T47D (cell line): Measurements from ENCODE around the gene PDE4D.
A peak's percentile ranks its signal among the peaks of the same experiment; 100 is the strongest.
"Not testable (repeated sequence)": the region's sequence is repeated elsewhere in the genome, so short reads cannot be mapped to it uniquely, and the experiment has no call there.

Experiments
- DNase-seq, 2 experiments: peaks; one replicate each; pipeline versions ENCODE4 v3.0.0 to v3.0.0-alpha.2; 2011 to 2012; ENCODE audit warnings: low read depth in 1 of 2, low spot score in 1 of 2
- JUND ChIP-seq: IDR thresholded peaks from 2 replicates; pipeline ENCODE4 v1.6.1; 2012; ENCODE audit warnings: low read depth
- in situ Hi-C: cut with HindIII; loops from 2 replicates; pipeline ENCODE4 v1.10.0; 2016; ENCODE audit warnings: low sequenced_read_pairs, low pct_unique_long_range_greater_than_20kb

Gene PDE4D

DNA sequence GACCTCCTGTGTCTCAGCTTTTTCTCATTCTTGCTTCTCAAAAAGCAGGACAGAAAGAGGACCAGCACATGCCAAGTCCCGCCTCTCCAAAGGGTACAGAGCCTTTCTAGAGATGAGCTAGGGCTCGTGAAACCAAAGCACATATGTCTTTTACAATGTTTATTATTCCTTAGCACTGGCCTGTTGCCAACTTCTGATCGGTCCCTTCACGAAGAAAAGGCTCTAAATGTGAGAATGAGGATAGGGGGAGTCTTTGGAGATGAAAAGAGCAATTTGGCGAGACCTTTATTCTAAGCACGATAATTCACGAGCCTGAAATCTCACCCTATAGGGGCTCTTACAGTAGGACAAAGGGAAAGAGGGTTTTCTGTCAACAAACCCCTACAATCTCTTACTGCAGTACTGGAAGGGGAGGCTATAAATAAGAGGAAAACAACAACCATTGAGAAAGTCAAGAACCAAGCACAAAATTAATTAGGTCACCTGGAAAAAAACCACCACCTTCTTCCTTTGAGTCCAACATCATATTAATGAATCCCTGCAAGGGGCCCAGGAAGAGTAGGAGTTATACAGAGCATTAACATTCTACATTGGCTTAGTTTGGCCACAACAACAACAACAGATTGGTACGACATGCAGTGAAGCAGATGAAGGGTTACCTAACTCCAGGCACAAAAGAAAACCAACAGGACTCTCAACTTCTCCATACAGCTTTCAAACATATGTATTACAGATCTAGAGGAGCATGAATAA lies 309.5 kb downstream of the PDE4D start:
- no peak for TF ChIP-seq JUND
- peak in 1 of 2 experiments; percentile 40 for DNase-seq
- in situ Hi-C loops = no loop called here

DNA sequence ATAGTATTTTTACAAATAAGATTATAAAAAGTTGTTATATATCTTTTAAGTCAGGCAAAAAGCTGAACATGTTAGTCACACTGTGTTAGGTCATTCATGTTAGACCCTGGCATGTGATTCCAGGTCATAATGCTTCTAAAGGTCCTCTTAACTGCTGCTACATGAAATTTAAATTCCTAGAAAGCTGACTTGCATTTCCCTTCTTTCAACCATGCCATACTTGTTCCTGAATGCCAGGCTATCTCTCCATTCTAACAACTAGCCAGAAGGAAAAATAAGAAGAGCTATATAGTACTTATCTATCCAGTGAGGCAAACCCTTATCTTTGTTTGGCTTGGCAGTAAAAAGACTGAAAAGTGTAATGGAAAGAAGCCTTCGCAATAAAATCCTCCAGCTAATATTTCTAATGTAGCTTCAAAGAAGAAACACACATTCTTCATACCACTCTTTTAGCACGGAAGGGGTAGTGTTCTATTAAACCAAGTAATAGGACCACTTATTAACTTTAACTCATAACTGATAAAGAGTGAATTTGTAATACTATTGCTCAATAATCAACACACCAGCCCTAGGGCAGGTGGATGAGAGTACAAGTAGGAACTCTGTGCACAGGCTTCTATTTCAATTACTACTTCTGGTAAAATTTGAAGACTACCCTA lies 310.2 kb downstream of the PDE4D start:
- in situ Hi-C loops = no loop called here
- no peak for DNase-seq
- TF ChIP-seq JUND = no peak

GRCh38 chr5:59582746-59583145 lies 310.8 kb downstream of the PDE4D start:
- TF ChIP-seq JUND = no peak
- in situ Hi-C loops = no loop called here
- no peak for DNase-seq

- no peak for DNase-seq
- TF ChIP-seq JUND = no peak
- in situ Hi-C loops = no loop called here
These were observed 313.7 kb downstream of the PDE4D start for GRCh38 chr5:59579824-59580167.

GRCh38 chr5:59579101-59579823 lies 314.3 kb downstream of the PDE4D start:
- no peak for DNase-seq
- in situ Hi-C loops = no loop called here
- no peak for TF ChIP-seq JUND

GRCh38 chr5:59577485-59577884 lies 316.0 kb downstream of the PDE4D start:
- in situ Hi-C loops = no loop called here
- DNase-seq = no peak
- TF ChIP-seq JUND = no peak

DNA sequence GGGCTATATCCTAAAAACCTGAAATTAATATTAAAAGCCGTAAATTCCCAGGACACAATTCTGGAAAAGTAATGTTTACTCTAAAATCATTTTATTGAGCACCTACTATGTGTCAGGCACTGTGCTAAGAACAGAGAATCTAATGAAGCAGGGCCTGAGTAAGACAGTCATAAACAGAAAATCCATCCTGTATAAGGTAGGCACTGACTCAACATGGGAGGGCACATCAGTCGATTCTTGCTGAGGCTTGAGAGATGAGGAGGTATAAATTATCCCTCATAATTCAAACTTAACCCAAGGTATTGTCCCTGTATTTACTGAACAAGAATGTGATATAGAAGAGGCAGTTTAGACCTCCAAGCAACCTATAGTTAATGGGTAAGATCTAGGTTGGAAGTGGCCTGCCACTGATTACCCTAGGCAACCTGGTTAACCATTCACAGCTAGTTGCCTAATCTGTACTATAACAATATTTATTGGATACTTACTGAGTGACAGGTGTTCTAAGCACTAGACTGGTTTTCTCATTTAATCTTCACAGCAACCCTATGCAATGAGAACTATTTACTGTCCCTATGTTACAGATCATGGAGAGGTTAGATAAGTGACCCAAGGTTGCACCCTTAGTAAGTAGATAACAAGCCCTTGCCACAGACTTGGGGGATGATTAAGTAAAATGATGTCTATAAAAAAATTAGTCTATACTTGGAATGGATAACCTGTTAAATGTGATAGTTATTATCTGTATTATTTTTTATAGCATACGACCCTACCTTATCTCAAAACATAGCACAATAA lies 317.7 kb downstream of the PDE4D start:
- TF ChIP-seq JUND = no peak
- in situ Hi-C loops = no loop called here
- no peak for DNase-seq

DNA sequence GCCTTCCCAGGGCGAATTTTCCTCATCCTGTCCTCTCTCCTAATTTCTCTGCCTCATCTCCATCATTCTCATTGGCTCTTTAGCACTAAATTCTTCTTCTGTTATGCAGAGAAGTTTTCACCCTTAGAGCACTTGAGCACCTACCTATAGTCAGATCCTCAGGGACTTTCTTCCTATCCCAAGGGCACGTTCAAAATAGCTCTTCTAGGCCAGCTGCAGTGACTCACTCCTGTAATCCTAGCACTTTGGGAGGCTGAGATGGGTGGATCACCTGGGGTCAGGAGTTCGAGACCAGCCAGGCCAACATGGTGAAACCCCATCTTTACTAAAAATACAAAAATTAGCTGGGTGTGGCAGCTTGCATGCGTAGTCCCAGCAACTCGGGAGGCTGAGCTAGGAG lies 320.0 kb downstream of the PDE4D start:
- DNase-seq, in situ Hi-C loops: not testable (repeated sequence)

- no peak for DNase-seq
- TF ChIP-seq JUND = no peak
- in situ Hi-C loops = no loop called here
These were observed 322.5 kb downstream of the PDE4D start for GRCh38 chr5:59571067-59571466.

DNA sequence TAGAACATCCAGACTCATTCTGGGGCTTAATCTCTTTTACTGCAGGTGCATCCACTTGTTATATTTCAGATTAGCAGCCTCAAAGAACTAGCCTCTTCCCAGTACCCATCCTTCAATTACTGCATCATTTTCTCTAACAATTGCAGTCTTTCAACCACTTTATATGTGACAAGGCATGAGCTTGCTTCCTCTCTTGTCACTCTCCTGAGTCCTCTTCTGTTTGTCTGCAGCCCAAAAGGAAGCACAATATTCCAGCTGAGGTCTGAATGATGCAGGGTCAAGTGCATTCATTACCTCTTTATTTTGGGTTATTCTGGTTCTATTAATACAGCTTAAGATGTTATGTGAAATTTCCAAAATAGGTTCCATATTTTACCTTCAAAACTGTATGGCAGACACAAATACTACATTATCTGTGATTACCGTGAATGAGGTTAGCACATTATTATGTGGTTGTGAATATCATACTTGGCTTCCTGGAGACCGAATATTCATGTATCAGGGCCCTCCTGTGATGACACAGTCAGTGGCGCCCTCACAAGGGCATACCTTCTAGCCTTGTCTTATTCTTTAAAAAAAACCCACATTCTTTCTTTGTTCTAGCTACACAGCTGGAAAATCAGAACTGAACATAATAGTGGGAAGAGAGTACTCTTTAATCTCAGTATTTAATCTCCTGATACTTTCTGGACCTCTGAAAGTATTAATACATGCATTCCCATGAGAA lies 323.8 kb downstream of the PDE4D start:
- in situ Hi-C loops = no loop called here
- DNase-seq = no peak
- no peak for TF ChIP-seq JUND

DNA sequence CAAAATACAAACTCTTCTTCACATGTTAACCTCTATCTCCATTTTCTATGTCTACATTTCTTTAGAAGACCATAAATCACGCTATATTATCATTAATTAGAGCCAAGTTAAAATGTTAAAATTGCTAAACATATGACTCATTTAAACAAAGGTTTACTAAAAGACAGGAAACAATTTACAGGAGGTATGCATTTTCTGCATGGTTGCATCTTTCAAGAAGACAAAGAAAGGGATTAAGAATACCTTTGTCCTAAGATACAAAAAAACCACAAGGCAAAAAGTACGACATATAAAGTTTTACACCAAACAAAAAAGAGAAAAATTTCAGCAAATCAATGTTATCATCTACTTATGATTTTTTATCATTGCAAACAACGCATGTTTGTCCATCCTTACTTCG lies 324.4 kb downstream of the PDE4D start:
- no peak for TF ChIP-seq JUND
- no peak for DNase-seq
- in situ Hi-C loops = no loop called here

DNA sequence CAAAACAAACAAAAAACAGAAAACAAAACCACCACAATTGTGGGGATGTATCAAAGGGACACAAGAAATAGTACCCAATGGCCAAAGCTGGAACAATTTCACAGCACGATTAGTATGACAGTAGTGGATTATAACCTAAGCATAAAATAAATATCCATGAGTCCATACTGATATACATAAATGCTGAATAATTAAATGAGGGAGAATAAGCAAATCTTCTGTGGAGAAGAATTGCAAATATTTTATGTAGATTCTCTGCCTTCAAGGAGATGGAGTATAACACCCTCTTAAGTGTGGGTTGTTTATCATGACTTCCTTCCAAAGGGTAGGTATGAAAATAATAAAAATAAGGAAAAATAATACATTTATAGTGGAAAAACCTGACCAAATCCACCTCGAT lies 325.4 kb downstream of the PDE4D start:
- no peak for TF ChIP-seq JUND
- no peak for DNase-seq
- in situ Hi-C loops = no loop called here
